T47D (cell line): Measurements from ENCODE around the gene TMEM38A.

ENCODE experiments used
- DNase-seq, 2 experiments: peaks; one replicate each; pipeline versions ENCODE4 v3.0.0 to v3.0.0-alpha.2; 2011 to 2012; ENCODE audit warnings: low read depth in 1 of 2, low spot score in 1 of 2
- JUND ChIP-seq: IDR thresholded peaks from 2 replicates; pipeline ENCODE4 v1.6.1; 2012; ENCODE audit warnings: low read depth
- in situ Hi-C: cut with HindIII; loops from 2 replicates; pipeline ENCODE4 v1.10.0; 2016; ENCODE audit warnings: low sequenced_read_pairs, low pct_unique_long_range_greater_than_20kb

Gene TMEM38A

DNA sequence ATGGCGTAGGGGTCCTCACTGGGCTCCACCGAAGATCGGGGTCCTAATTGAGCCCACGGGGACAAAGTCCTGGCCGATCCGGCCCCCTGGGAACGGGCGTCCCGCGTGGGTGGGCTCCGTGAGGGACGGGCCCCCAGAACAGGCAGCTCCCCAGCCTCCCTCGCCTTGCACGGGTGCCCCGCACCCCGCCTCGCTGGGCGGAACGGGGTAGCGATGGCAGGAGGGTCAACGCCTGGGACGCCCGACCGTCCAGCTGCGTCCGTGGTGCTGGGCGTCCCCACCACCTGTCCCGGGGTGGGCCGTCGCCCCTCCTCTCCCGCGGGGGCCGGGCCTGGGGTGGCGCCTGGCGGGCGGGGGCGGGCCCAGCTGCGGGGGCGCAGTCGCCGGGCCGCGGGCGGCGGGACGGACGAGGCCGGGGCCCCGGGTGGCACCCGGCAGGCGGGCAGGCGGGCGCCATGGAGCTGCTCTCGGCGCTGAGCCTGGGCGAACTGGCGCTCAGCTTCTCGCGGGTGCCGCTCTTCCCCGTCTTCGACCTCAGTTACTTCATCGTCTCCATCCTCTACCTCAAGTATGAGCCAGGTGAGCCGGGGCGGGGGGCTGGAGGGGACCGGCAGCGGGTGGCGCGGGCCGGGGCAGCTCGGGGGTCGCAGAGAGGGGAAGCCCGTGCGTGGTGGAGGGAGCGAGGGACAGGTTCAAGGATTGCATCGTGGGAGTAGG is at the start of gene TMEM38A:
Gene TMEM38A, plus strand, starts transcription at position 377 of the 717 bp plus-strand sequence. Its CDS starts 79 bp downstream, at position 456.
- no peak for TF ChIP-seq JUND
- in situ Hi-C loops = no loop called here
- DNase-seq = peak; percentile 50 to 57

DNA sequence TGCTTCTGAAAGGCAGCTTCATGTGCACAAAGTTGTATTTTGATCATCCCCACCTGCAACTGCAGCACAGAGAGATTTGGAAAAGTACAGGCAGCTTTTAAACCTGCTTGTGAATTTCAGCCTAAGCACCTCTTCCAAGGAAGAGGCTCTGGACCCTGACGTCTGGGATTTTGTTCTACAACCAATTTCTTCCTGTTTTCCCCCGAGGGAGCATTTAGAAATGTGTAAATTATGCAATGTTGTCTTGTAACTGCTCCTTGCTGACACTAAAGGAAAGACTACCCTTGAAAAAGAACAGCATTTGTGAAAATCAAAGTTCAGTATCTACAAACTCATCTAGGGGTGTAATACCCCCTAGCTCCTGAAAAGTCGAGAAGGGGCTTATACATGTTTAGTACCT is 48.3 kb upstream of the TMEM38A start:
- no peak for DNase-seq
- no peak for TF ChIP-seq JUND
- in situ Hi-C loops = no loop called here

GRCh38 chr19:16613841-16614240 is 47.1 kb upstream of the TMEM38A start:
- DNase-seq = no peak
- no peak for TF ChIP-seq JUND
- in situ Hi-C loops = no loop called here

- DNase-seq = peak; percentile 66 to 84
- no peak for TF ChIP-seq JUND
Observed at GRCh38 chr19:16614941-16615340, 46.0 kb upstream of the TMEM38A start.

DNA sequence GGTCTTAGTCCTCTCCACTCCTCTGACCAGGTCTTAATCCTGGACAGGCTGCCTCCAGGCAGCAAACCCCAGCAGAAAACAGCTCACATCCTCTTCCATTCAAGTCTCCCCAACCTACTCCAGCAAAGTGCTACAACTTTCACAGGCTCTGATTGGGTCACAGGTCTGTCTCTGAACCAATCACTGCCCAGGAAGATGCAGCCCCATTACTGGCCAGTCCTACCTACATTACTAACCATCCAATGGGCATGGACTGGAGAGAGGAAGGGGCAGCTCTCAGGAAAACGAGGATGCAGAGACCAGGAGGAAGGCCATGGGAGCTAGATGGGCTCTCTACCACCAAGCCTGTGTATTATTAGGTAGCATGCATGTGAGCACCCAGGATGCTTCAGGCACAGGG is 45.1 kb upstream of the TMEM38A start:
- no peak for TF ChIP-seq JUND
- DNase-seq = peak in 1 of 2 experiments; percentile 63
- in situ Hi-C loops = no loop called here

More at GRCh38 chr19:16614941-16615340, 46.0 kb upstream of the TMEM38A start:
- in situ Hi-C loops = no loop called here

DNA sequence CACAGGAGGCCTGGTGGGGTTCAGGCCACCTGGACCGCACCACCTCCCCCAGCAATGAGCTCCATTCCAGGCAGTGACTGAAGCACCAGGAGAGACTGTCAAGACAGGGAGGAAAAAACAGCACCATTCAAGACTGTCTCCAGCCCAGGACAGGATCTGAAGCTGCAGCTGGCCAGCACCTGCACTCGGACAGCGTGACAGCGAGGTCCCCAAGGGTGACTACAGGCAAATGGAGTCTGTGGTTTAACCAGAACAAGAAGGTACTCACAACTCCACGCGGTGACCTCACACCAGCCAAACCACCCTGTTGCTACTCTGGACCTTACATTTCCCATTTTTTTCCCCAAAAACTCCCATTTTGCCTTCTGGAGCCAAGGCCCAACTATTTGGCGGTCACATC is 42.7 kb upstream of the TMEM38A start:
- in situ Hi-C loops = no loop called here
- DNase-seq = no peak
- no peak for TF ChIP-seq JUND

GRCh38 chr19:16619457-16619856 is 41.5 kb upstream of the TMEM38A start:
- in situ Hi-C loops = no loop called here
- DNase-seq = no peak
- no peak for TF ChIP-seq JUND

DNA sequence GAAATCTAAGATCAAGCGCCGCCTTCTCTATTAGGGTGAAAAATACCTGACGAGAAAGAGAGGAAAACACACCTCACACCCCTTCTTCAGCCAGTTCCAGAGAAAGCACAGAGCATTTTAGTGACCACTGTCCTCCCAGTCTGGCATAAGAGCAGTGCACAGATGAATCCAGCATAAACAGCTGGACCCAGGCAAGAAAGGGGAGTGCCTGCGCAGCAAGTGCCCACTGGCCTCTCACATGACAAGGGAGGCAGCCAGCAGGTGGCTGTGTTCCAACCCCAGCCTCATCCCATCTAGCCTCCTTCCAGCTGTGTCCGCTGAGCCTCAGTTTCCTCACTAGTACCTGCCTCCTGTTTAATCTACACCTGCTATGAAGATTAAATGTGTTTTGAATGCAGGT is 40.9 kb upstream of the TMEM38A start:
- DNase-seq = no peak
- in situ Hi-C loops = no loop called here
- no peak for TF ChIP-seq JUND

DNA sequence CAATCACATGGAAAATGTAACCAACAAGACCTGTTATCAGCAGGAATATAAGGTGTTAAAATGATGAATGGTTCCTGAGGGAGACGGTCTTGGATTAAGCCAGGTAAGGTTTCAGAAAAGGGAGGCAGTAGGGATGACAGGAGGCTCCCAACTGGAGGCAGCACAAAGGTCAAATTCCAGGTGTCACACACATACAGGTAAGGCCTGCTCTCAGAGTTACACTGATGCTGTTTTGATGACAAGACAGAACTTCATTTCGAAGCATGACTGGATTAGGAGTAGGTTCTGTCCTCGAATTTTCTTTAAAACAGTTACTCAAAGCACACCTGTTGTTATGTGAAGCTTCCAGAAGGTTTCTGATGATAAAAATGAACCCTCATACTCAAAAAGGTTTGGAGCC is 40.4 kb upstream of the TMEM38A start:
- TF ChIP-seq JUND = no peak
- no peak for DNase-seq
- in situ Hi-C loops = no loop called here

DNA sequence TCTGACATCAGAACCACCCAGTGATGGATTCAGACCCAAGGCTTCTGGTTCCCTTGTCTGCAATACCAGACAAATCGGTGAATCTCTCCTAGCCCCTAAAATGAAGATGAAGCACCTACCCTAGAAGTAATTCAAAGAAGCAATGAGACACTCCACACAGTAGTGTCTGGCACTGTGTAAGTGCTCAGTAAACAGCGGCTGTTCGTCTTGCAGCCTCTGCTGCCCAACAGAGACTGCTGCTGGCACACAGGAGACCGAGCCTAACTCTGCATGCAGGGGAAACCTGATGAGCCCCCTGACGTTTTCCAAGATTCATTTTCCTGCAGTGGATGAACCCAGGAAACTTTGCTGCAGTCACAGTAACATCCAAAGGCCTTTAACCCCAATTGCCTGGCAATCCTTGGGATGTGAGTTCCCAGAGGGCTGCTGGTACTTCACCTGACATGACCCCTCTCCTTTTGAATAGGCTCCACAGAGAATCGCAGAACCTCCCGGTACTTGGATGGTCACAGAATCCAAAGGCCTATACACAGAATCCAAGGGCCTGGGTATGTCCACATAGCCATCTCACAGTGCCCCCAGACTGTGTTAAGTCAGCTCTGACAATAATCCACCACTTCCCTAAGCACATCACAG is 39.7 kb upstream of the TMEM38A start:
- in situ Hi-C loops = no loop called here
- DNase-seq = no peak
- no peak for TF ChIP-seq JUND

- TF ChIP-seq JUND = no peak
- DNase-seq = no peak
- in situ Hi-C loops = no loop called here
Observed at GRCh38 chr19:16623066-16623465, 37.9 kb upstream of the TMEM38A start.

GRCh38 chr19:16623576-16623975 is 37.4 kb upstream of the TMEM38A start:
- in situ Hi-C loops = no loop called here
- DNase-seq = no peak
- TF ChIP-seq JUND = no peak

DNA sequence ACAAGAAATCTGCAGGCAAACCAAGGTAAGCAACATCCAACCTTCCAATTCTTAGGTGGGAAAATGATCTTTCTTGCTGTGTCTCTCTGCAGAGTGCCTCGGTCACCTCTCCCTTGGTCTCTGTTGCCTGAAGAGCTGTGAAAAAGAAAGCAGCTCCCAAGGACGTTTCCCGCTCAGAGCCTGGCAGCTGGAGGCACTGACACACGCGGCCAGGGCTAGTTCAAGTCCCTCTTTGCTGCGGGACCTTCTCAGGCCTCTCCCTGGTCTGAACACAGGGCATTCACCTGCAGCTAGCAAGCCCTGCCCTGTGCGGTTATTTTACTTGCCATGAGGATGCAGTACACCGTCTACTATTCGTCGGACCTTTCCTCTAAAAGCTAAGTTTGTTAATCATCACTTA is 36.7 kb upstream of the TMEM38A start:
- in situ Hi-C loops = no loop called here
- no peak for DNase-seq
- TF ChIP-seq JUND = no peak
